Dermis blood vessel endothelial cell (primary cell): ENCODE data around the gene PTPRD. TPM values are rescaled to one million over a fixed set of nuclear protein-coding genes. Genes with fewer than 3 reads are reported as not detected.
A peak's percentile ranks its signal among the peaks of the same experiment; 100 is the strongest.

ENCODE experiments used
- DNase-seq: peaks from one replicate; pipeline ENCODE4 v3.0.0; 2010
- total RNA-seq: library from RNA; depleted of rRNA; stranded (reverse); fragments of >200 nt; gene quantifications from 2 replicates; pipeline ENCODE4 v1.2.3, GENCODE V29; 2014

Gene PTPRD
- total RNA-seq, 1 donor from 2014 or later, result 3.2 TPM

DNA sequence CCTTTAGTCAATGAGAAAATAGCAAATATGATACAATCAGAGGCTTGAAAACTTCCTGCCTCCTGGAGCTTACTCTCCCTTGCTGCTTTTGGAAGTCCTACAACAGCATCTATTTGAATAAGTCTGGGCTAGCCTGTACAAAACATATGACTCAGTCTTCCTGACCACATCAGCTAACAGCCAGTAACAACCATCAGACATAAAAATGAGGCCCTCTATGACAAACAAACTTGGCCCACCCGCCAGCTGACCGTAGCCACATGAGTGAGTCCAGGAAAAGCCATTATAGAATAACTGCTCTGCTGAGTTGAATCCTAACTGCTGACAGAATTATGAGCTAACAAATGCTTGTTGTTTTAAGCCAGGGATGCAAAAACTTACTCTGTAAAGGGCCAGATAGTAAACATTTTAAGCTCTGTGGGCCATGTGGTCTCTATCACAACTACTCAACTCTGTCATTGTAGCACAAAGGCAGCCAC, 347.6 kb downstream of the PTPRD start:
- peak; percentile 14 for DNase-seq

DNA sequence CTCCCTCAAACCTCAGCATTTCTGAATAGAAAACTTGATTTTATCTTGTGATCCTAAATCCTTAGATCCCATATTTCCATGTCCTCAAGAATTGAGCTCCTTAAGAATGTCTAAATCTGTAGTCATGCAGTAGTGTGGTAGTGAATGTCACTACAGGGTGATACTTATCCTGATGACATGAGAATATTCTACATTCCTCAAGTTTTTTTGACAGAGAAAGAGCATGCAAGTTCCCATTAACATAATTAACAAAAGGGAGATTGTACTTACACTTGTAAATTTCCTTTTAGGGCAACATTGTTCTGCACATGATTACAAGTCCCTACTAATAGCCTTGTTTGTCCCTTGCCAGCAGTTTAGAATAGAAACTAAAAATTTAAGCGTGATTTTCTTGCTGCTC, 352.3 kb downstream of the PTPRD start:
- DNase-seq, result no peak

DNA sequence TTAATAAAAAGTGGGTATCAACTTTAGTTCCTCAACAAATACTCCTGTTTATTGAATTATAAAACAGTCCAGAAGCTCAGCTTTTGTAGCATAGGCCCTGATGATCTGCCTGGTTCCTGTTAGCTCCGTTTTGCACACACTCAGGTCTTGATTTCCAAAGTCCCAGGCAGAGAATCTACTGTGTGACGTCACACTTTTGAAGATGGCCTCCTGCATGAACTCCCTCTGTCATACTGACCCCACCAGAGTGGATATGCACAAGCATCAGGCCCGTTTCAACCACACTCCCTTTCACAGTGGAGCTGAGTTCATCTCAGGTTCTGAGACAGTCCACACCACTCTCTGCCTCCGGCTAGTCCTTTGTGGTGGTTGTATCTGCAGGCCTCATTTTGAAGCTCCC, 353.1 kb downstream of the PTPRD start:
- no peak for DNase-seq

DNA sequence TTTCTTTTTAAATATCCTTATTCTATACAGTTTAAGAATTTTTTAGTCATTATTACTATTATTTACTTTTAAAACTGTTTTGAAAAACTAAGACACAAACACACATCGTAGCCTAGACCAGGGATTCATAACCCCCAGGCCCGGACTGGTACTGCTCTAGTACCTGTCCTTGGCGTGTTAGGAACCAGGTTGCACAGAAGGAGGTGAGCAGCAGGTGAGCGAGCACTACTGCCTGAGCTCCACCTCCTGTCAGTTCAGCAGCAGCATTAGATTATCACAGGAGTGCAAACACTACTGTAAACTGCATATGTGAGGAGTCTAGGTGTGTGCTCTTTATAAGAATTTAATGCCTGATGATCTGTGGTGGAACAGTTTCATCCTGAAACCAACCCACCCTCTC, 357.0 kb downstream of the PTPRD start:
- DNase-seq, result no peak

DNA sequence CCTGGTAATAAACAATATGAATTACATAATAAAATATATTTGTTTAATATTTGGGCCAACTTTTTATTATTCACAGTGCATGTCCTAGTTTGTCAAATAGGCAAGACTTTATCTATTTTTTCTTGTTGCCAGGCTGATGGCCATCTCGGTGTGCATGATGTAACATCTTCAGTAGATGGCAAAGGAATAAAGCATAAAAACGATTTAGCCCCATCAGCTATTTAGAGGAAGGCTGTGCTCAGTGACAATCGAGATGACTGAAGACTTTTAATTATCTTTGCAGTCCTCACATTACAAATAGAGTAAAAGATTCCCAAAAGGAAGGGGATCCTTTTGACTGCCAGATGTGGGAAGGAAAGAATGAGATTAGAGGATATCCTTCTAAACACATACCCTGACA, 358.5 kb downstream of the PTPRD start:
- DNase-seq, result no peak

DNA sequence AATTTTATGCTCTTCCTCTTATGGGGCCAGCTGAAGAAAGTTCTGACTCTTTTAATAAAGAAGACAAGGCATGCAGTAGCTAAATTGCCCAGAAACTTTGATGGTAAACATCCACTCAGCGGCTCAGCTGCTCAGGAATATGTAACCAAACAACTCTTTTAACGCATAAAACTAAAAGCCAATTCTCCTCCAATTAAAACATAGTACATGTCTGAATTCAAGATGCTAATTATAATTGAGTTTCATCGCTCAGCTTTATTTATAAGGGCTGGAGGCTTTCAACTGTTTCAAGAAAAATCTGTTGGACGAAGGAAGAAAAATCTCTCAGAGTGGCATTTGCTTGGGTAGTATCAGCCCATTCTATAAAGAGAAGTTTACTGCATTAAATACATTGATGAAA, 359.5 kb downstream of the PTPRD start:
- DNase-seq, result no peak

DNA sequence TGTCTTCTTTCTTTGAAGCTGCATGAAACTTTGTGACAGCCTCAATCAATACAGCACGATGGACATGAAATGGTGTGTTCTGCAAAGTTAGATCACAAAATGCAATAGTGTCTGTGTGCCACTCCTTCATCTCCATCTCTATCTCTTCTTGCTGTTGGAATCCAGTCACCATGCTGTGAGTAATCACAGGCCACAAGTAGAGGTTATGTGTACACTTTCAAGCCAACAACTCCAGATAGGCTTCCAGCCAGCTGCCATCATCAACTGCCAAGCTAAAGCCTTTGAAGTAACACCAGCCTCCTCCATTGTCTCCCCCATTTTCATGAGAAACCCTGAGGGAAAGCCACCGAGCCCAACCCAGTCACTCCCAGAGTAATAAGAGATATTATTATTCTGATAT, 360.6 kb downstream of the PTPRD start:
- no peak for DNase-seq

DNA sequence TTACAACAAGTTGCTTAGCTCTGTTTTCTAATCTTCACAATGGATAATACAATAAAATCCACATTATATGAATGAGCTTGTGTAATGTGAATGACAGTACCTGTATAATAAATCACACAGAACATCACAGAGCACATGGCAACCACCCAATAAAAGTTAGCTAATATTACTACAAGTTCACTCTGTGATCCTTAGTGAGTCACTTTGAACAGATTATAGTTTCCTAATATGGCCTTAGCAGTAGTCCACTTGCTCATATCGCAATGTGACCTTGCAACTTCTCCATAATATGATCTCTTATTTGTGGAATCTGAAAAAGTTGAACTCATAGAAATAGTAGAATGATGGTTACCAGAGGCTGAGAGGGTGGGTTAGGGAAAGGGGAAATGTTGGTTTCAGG, 361.3 kb downstream of the PTPRD start:
- no peak for DNase-seq

DNA sequence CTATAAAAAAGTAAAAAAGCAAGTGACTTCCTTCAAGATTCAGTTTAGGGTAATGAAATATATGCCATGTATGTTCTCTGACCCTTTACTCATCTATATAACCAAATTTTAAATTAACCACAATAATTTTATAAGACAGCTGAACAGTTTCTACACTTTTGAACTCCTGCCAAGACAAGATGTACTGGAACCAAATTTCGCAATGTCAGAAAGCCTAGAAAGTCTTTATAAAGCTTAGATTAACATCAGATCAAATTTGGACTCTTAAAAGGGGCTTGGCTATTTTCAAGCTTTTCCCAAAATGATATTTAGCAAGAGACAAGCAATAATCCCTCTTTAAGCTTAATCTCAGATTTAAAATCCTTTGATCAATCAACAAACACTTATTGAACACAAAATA, 362.6 kb downstream of the PTPRD start:
- no peak for DNase-seq

DNA sequence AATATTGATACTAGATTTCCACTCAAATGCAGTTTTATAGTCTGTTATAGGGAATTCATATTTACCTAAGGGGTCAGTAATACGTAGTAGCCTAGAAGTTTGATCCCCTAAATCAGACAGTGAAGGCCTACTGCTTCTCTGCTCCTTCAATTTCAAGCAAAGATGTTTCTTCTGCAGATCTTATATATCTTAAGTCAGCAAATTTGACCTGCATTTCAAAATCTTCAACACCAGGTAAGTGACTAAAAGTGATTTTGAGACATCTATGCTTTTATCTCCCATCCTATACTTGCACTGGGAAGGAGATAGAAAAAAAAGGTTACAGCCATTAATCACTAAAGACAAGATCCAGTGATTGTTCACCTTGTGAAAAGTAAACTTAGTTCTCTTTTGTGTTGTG, 363.9 kb downstream of the PTPRD start:
- no peak for DNase-seq

DNA sequence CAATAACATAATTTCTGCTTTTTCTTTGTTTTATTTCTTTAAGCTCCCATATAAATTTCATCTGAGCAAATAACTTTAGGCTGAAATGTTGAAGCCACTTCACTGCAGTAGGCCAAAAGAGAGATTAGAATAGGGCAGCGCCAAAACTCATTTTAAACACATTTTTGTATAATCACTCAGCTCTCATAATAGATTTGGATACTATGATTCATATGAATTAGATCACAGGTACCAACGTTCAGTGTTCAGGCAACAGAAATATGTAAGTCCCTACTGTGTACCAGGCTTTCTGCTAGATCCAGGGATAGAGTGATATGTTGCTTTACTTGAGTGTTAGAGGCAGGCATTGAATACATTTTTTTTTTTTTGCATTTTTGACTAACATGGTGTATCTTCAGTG, 370.5 kb downstream of the PTPRD start:
- DNase-seq, result no peak

DNA sequence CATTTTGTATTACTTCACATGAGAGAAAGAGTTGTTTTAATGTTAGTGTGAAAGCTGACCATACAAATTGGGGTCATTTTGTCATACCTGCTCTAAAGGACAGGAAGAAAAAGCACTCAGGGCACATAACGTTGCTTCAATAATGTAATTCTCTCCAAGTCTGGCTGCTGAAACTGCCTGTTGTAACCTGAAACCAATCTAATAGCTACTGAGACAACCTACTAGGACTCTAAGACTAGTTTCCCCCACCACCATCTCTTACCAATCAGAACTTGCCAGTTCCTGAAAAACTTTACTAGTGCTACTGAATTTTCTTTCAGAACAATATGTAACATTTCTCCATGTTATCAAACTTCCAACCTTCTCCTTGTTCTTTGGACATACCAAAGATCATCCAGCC, 374.7 kb downstream of the PTPRD start:
- DNase-seq, result no peak

DNA sequence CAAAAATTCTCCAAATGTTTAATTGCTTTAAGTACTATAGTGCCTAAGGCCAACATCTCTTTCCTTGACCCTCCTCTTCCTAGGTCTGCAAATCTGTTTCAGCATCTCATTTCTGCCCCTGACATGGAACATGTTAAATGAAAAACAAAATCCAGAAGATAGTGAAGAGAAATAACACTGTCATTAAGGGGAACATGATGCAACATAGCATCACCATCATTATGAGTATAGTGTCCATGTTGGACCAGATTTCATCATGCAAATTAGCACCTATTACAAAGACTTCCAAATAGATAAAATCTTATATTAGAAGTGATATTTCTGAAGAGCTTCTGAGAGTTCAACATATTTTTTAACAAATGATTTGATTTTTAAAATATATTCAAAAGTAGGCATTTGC, 375.2 kb downstream of the PTPRD start:
- no peak for DNase-seq

DNA sequence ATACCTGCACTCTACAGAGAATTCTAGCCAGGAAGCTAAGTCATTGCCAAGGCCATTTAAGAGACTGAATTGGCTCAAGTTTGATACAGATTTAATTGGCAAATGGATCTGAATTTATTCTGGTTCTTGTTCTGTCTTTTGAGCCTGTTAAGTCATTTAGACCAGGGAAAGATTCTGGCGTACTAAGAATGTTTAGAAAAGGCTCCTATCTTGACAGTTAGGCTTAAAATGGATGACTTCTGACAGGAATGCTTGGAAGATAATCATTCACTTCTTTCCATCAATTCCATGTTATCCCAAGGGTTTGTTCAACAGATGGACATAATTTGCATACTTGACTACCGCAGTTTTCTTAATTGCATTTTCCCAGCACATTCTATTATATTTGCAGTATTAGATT, 376.6 kb downstream of the PTPRD start:
- no peak for DNase-seq

DNA sequence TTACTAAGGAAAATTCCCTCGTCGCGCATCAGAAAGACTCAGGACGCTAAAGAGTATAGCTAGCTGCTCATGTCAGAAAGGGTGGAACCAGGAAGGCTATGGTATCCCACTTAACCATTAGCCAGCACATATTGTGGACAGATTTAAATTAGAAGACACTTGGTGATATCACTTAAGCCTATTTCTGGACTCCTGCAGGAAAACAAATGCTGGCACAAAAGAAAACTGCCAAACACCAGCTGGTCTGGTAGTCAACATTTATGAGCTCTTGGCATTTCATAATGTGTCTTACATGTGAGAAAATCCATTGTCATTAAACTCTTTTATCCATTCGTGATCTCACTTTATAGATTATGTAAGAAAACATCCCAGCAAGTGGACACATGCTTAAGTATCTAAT, 377.4 kb downstream of the PTPRD start:
- DNase-seq, result no peak

DNA sequence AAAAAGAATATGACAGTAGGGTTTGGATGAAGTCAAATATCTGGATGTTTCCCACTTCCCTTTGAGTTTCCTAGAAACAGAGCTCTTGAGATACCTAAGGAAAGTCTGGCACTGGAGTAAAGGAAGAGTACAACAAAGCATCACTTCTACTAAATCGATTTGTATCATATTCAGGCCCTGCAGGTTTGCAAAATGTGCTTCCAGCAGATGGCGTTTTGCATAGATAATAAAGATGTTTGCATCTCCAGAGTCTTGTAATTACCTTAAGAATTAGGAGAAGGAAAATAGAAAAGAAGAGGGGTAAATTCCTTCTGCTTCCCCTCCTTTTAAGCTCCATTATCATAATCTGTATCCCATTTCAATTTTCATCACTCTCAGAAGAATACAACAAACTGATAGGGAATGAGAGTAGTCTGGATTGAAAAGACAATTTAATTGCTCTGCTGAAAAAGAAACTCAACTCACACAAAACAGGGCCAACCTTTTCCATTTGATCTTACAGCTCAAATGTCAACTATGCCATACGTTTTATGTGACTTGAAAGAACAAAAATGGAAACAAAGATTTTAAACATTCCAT, 380.4 kb downstream of the PTPRD start:
- no peak for DNase-seq

DNA sequence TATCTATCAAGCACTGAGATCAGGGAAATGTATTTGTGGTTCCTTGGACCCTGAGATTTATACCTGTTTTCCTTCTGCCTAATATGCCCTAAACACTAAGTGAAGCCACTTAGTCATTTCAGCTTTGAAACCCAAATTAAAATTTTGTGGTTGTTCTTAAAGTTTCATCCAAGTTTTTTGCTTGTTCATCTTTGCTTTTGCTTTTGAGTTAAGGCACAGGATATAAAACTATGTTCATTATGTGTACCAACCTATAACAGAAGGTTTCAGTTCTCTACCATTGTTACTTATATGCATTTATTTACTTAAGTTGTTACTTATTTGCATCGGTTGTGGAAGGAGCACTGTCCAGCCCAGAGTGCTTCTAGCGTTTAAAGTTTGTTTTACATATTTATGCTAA, 382.3 kb downstream of the PTPRD start:
- DNase-seq, result no peak

DNA sequence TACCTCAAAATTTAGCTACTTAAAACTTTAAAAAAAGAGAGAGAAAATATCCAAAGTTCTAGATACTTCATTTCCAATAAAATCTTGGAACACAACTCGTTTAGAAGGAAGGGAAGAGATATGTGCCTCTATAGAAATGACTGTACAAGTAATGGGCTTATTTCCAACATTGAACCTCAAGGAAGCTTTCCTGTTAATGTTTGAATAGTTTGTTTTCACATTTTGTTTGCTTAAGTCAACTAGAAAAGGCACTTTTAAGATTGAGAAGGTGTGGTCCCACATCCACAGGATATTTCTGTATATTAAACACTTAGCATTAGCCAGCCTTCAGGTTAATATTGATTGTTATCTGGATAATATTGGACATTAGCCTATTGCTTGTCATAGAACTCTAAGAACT, 384.7 kb downstream of the PTPRD start:
- DNase-seq, result no peak

DNA sequence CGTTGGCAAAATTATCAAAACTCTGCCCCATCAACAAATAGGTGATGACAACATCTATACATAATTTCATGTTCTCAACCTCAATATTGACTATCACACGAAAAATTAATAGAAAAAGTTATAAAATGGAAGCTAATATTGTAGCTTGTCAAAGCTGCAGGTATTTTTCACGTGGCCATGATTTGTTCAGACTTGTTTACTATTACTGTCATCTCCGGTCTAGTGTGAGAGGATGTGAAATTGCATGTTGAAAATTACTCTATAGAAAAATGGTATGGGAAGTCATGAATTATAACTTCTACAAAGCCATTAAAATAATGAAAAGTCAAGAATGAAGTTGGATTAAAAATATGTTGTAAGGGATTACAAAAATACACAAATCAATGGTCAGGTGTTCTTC, 385.8 kb downstream of the PTPRD start:
- DNase-seq, result no peak

DNA sequence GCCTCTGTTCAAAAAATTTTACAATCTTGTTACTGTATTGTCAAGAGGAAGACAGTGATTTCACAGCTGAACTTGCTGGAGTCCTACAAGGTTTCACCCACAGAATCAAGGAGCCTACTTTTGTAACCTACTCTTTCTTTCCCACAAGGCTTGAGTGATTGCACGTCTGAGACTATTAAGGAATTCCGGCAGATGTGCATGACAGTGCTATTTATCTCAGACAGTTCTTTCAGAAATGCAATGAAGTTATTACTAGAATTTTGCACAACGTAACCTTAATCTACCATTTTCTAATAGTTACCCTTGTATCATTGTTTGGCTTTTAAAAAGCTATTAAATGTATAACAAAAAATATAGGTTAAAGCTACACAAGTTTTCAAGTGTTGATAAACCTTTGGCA, 400.1 kb downstream of the PTPRD start:
- DNase-seq, result no peak

DNA sequence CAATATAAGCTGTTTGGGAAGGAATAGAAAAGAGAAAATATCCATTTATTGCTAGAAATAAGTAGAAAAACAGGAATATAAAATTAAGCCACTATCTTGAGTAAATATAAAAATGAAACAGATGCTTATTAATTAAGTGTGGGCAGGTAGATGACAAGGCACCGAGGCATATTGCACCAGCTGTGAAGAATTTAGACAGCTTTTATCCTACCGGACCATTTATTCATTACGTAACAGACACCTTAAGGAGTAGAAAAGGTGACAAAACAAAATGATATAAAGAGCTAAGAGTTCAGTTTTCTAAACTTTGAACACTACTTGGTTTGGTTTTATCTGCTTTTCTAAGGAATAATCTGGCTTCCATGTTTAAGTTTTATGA, 404.1 kb downstream of the PTPRD start:
- no peak for DNase-seq

DNA sequence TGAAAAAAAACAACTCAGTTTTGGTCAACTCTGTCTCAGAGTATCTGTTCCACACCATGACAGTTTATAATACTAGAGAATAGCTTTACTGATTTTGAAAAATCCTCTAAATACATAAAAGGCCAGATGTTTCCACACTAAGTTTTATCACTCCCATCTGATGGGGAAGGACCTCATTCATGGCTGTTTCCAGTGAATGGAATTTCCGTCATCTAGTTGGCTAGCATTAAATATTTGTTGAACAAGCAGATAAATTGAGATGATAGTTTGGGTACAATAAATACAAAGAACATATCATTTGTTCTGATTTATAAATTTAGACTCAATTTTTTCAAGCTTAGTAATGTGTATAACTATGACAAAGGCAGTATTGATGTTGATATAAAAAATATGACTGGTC, 408.5 kb downstream of the PTPRD start:
- no peak for DNase-seq

DNA sequence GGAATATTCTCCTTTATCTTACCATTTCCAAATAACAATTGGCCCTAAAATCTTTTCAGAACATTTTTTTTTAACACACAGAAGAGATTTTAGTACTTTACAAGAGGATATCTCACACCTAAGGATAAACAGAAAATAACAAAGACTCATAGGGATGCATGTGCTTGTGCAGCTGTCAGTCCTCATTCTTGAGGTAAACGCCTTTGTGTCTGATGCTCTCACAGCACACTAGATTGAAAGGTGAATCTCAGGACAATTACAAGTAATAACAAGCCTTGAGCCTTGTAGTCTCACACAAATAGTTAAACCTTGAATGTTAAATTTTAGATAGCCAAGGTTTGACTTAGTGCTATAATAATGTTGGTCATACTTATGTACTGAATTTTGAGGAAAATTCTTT, 439.2 kb downstream of the PTPRD start:
- no peak for DNase-seq

DNA sequence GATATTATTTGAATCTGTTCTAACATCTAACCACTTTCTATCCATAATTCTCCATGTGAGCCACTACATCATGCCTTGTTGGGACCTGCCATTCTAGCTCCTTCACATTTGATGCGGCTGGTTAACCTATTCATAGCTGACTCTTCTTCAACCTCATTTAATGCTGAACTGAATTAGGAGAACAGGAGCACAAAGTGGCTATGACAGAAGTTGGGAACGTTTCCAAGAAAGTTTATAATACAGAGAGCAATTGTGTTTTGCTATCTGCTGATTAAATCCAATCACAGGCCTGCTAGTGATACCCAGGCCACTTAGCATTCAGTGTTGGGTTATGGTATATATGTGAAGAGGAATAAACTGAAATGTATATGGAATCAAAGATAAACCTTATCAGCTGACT, 440.3 kb downstream of the PTPRD start:
- DNase-seq, result no peak

DNA sequence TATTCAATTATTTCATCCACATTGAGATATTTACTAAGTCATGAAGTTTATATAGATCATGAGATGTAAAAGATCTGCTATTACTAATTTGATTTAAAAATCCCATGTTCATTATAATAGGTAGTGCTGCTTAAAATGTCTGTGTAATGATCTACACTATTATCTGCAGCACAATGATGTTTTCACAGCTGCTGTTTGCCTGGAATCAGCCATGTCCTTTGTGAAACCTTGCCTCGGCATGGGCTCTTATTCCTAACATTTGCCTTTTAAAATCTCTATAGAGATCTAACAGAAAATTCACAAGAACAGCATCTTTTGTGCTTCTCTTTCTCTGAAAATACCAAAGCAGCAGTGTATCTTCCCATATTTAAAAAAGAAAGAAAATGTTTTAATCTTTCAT, 444.6 kb downstream of the PTPRD start:
- no peak for DNase-seq

DNA sequence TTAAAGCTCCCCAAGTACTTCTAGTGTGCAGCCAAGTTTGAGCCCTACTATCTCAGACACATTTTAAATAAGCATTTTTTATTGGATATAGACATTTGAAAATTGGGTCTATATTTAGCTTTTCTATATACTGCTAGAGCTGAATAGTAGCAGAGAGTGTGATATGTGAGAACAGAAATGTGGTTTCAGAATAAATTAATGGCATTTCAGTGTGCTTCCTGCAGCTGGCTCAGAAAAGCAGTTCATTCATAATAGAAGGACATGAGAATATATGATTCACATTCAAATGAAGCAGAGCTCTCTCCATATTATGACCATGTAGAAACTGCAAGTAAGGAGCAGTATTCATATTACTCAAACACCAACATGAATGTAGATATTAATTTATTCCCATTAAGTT, 464.0 kb downstream of the PTPRD start:
- no peak for DNase-seq
